ENCODE measurements around the gene C1orf105. TPM values are rescaled to one million over a fixed set of nuclear protein-coding genes. Genes with fewer than 3 reads are reported as not detected.

C1orf105 gene
- total RNA-seq, 1 donor from 2014 or later, result not detected

- no peak overlapping the region for H3K4me3 Mint-ChIP-seq (ENCODE audit: low read depth)
- H3K4me1 Mint-ChIP-seq (ENCODE audit: low read depth), result no peaks in the 10 kb centered on the region
- H3K9me3 Mint-ChIP-seq (ENCODE audit: low read depth), result no peaks in the 10 kb centered on the region
- DNase-seq (ENCODE audit: low spot score, unreplicated experiment), result no peak
- TF ChIP-seq CTCF (IDR thresholded peaks at IDR 0.05; ENCODE audit: unreplicated experiment), result no peak
- no peaks in the 10 kb centered on the region for H3K36me3 Mint-ChIP-seq (ENCODE audit: insufficient read depth)
- no peak overlapping the region for H3K27ac Mint-ChIP-seq
- no peaks in the 10 kb centered on the region for H3K27me3 Mint-ChIP-seq
Observed at GRCh38 chr1:172515436-172515835, 95.0 kb downstream of the C1orf105 start.

GRCh38 chr1:172515927-172516326, 95.4 kb downstream of the C1orf105 start:
- Mint-ChIP-seq H3K4me3 (ENCODE audit: low read depth) (no peak overlapping the region), H3K4me1 (ENCODE audit: low read depth) (no peaks in the 10 kb centered on the region), H3K27ac (no peak overlapping the region), H3K27me3 (no peaks in the 10 kb centered on the region), H3K36me3 (ENCODE audit: insufficient read depth) (no peaks in the 10 kb centered on the region), H3K9me3 (ENCODE audit: low read depth) (no peaks in the 10 kb centered on the region)
- DNase-seq (ENCODE audit: low spot score, unreplicated experiment), result no peak
- no peak for TF ChIP-seq CTCF (IDR thresholded peaks at IDR 0.05; ENCODE audit: unreplicated experiment)

- no peaks in the 10 kb centered on the region for H3K27me3 Mint-ChIP-seq
- no peak for DNase-seq (ENCODE audit: low spot score, unreplicated experiment)
- no peaks in the 10 kb centered on the region for H3K4me1 Mint-ChIP-seq (ENCODE audit: low read depth)
- H3K4me3 Mint-ChIP-seq (ENCODE audit: low read depth), result no peak overlapping the region
- H3K27ac Mint-ChIP-seq, result no peak overlapping the region
- no peaks in the 10 kb centered on the region for H3K9me3 Mint-ChIP-seq (ENCODE audit: low read depth)
- TF ChIP-seq CTCF (IDR thresholded peaks at IDR 0.05; ENCODE audit: unreplicated experiment), result no peak
- H3K36me3 Mint-ChIP-seq (ENCODE audit: insufficient read depth), result no peaks in the 10 kb centered on the region
Observed at GRCh38 chr1:172517081-172517480, 96.6 kb downstream of the C1orf105 start.

GRCh38 chr1:172517545-172517944, 97.1 kb downstream of the C1orf105 start:
- no peak for DNase-seq (ENCODE audit: low spot score, unreplicated experiment)
- no peak for TF ChIP-seq CTCF (IDR thresholded peaks at IDR 0.05; ENCODE audit: unreplicated experiment)
- H3K27ac Mint-ChIP-seq, result no peak overlapping the region
- no peaks in the 10 kb centered on the region for H3K27me3 Mint-ChIP-seq
- H3K4me1 Mint-ChIP-seq (ENCODE audit: low read depth), result no peaks in the 10 kb centered on the region
- H3K9me3 Mint-ChIP-seq (ENCODE audit: low read depth), result no peaks in the 10 kb centered on the region
- H3K36me3 Mint-ChIP-seq (ENCODE audit: insufficient read depth), result no peaks in the 10 kb centered on the region
- no peak overlapping the region for H3K4me3 Mint-ChIP-seq (ENCODE audit: low read depth)

Other genes with a start within 250 kb of the C1orf105 start
- 28.6 and 30.3 TPM in 2 replicates for gene PIGC, start 23.4 kb downstream of the C1orf105 start, total RNA-seq
- 57.1 and 58.0 TPM in 2 replicates for gene SUCO, start 112.5 kb downstream of the C1orf105 start, total RNA-seq
- not detected in 2 replicates for gene FASLG, start 238.4 kb downstream of the C1orf105 start, total RNA-seq